Keratinocyte (primary cell): ENCODE measurements around the gene FAF2. TPM values are rescaled to one million over a fixed set of nuclear protein-coding genes. Genes with fewer than 3 reads are reported as not detected.

Experiments used
- DNase-seq: peaks from one replicate; pipeline ENCODE4 v3.0.0-alpha.2; 2011; ENCODE audit warnings: low read depth, missing footprints, low spot score
- FAIRE-seq: peaks from 2 replicates; lab custom pipeline; 2011; peaks lifted over from hg19 to GRCh38; lab: Jason Lieb, UNC
- H2AFZ ChIP-seq: 2 replicates; pipeline ENCODE4 v1.6.0; 2012; ENCODE audit warnings: low read length, control low read depth, inconsistent platforms; ENCODE audit not compliant: control insufficient read depth
- H3K27ac ChIP-seq: 2 replicates; pipeline ENCODE4 v1.5.1; 2011; ENCODE audit warnings: low read length; ENCODE audit not compliant: control insufficient read depth, insufficient read depth
- H3K27me3 ChIP-seq: 3 replicates; pipeline ENCODE4 v1.6.0; 2011; ENCODE audit warnings: low read length; ENCODE audit not compliant: control insufficient read depth, insufficient read depth; ENCODE audit errors: extremely low read depth
- H3K36me3 ChIP-seq, 2 experiments: 2 replicates in 1 of 2; 3 replicates in 1 of 2; pipeline ENCODE4 v1.5.1; 2011; ENCODE audit warnings: low read length in 2 of 2, mild to moderate bottlenecking in 1 of 2; ENCODE audit not compliant: control insufficient read depth in 2 of 2, insufficient read depth in 2 of 2; ENCODE audit errors: extremely low read depth in 1 of 2
- H3K4me1 ChIP-seq: 3 replicates; pipeline ENCODE4 v1.5.1; 2011; ENCODE audit warnings: low read length; ENCODE audit not compliant: control insufficient read depth, insufficient read depth; ENCODE audit errors: extremely low read depth
- H3K4me2 ChIP-seq: 3 replicates; pipeline ENCODE4 v1.6.0; 2011; ENCODE audit warnings: low read depth, low read length; ENCODE audit not compliant: control insufficient read depth, insufficient read depth; ENCODE audit errors: extremely low read depth
- H3K4me3 ChIP-seq, 3 experiments: fragments of 200-600 bp in 1 of 3; sonication (generic) in 1 of 3; 2 replicates in 2 of 3; 3 replicates in 1 of 3; pipeline ENCODE4 v1.5.1; 2011 to 2016; ENCODE audit warnings: low read length in 3 of 3, mild to moderate bottlenecking in 3 of 3, control low read depth in 2 of 3, inconsistent platforms in 1 of 3, low read depth in 1 of 3, mixed read lengths in 1 of 3, mixed run types in 1 of 3, moderate library complexity in 1 of 3; ENCODE audit not compliant: control insufficient read depth in 2 of 3, insufficient read depth in 2 of 3; ENCODE audit errors: extremely low read depth in 1 of 3
- H3K79me2 ChIP-seq: 2 replicates; pipeline ENCODE4 v1.6.0; 2012; ENCODE audit warnings: low read length; ENCODE audit not compliant: control insufficient read depth, insufficient read depth
- H3K9ac ChIP-seq: 3 replicates; pipeline ENCODE4 v1.6.0; 2011; ENCODE audit warnings: low read length; ENCODE audit not compliant: control insufficient read depth, insufficient read depth; ENCODE audit errors: extremely low read depth
- H3K9me1 ChIP-seq: 3 replicates; pipeline ENCODE4 v1.6.0; 2011; ENCODE audit warnings: low read length; ENCODE audit not compliant: control insufficient read depth, insufficient read depth; ENCODE audit errors: extremely low read depth
- H3K9me3 ChIP-seq: 2 replicates; pipeline ENCODE4 v1.5.1; 2012; ENCODE audit warnings: low read depth, low read length; ENCODE audit not compliant: control insufficient read depth
- H4K20me1 ChIP-seq: 3 replicates; pipeline ENCODE4 v1.6.0; 2011; ENCODE audit warnings: low read length; ENCODE audit not compliant: control insufficient read depth, insufficient read depth; ENCODE audit errors: extremely low read depth
- CTCF ChIP-seq, 3 experiments: IDR thresholded peaks in 1 of 3; conservative IDR thresholded peaks in 1 of 3; optimal IDR thresholded peaks in 1 of 3; 2 replicates in 2 of 3; 3 replicates in 1 of 3; pipeline versions ENCODE3 to v1.5.1; 2011; ENCODE audit warnings: low read length in 3 of 3, mild to moderate bottlenecking in 3 of 3, moderate library complexity in 2 of 3, control low read depth in 1 of 3, inconsistent platforms in 1 of 3; ENCODE audit not compliant: insufficient read depth in 2 of 3; ENCODE audit errors: extremely low read depth in 1 of 3
- EZH2 ChIP-seq: IDR thresholded peaks from one replicate; pipeline ENCODE4 v1.6.1; 2012; ENCODE audit warnings: inconsistent platforms, mild to moderate bottlenecking, low read length, moderate library complexity
- dilution Hi-C: fragments of 300-500 bp; cut with MboI; formaldehyde crosslinking; loops from one replicate; pipeline ENCODE4 v1.7.0; 2020; ENCODE audit warnings: low sequenced_read_pairs; ENCODE audit not compliant: extremely low pct_ligation_motif_present
- polyA plus RNA-seq, 5 experiments: library from polyadenylated mRNA; depleted of rRNA in 3 of 5; stranded (reverse) in 3 of 5; stranded (forward) in 1 of 5; unstranded in 1 of 5; fragments of >200 nt; gene quantifications; 1 replicate in 1 of 5; 2 replicates in 3 of 5; 3 replicates in 1 of 5; pipeline versions ENCODE4 v1.2.1 to v1.2.3, GENCODE V29; 2011 to 2012; ENCODE audit warnings: missing spikeins in 2 of 5, low read depth in 1 of 5, low replicate concordance in 1 of 5

The FAF2 gene
- polyA plus RNA-seq, 1 donor (not counting 4 experiments of a cell fraction or from before 2014, with no cell fraction given): 52.9 TPM

DNA sequence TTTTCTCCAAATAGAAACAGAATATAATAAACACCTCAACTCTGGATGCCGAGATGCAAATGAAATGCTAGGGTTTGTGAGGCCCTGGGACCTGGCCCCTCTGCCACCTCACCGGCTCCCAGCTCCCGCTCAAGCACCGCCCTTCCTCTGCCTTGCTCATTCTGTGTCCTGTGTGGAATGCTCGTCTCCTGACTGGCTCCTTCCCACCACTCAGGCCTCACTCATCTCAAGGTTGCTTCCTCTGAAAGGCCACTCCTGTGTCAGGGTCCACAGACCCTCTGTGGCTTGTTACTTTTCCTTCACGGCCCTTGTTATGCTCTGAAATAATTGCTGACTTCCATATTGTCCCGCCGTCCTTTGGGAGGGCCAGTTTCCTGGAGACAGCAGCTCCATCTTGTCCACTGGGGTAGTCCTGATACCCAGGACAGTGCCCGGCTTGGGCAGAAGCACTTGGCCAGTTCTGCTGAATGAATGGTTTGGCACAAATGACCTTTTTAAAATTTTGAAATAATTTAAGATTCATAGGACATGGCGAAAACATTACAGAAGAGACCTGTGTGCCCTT lies 73.6 kb downstream of the FAF2 start:
- TF ChIP-seq CTCF (optimal IDR thresholded peaks at IDR 0.05 in 1 of 3, IDR thresholded peaks at IDR 0.05 in 1 of 3, conservative IDR thresholded peaks at IDR 0.05 in 1 of 3; ENCODE audit: extremely low read depth in 1 of 3, insufficient read depth in 2 of 3, low read length in 3 of 3) (no peak), EZH2 (no peak)
- no peak overlapping the region for H3K27ac ChIP-seq
- H3K4me3 ChIP-seq: no peak overlapping the region
- no peaks in the 10 kb centered on the region for H3K9me1 ChIP-seq
- no peaks in the 10 kb centered on the region for H3K9me3 ChIP-seq
- no peak overlapping the region for H3K9ac ChIP-seq
- H3K36me3 ChIP-seq: no peaks in the 10 kb centered on the region
- H3K4me1 ChIP-seq: no peaks in the 10 kb centered on the region
- H3K79me2 ChIP-seq: no peaks in the 10 kb centered on the region
- FAIRE-seq (no peak), DNase-seq (no peak)
- dilution Hi-C loops: no loop called here
- no peak overlapping the region for H3K4me2 ChIP-seq
- no peaks in the 10 kb centered on the region for H3K27me3 ChIP-seq
- H4K20me1 ChIP-seq: no peaks in the 10 kb centered on the region
- no peak overlapping the region for H2AFZ ChIP-seq

GRCh38 chr5:176524138-176524537 lies 76.0 kb downstream of the FAF2 start:
- Histone ChIP-seq H2AFZ (no peak overlapping the region), H3K36me3 (peaks cover 11 to 12% of the 10 kb centered on the region in 2 experiments), H3K4me1 (peaks cover 9% of the 10 kb centered on the region), H3K27ac (no peak overlapping the region), H3K4me2 (no peak overlapping the region), H4K20me1 (no peaks in the 10 kb centered on the region), H3K4me3 (no peak overlapping the region), H3K9ac (no peak overlapping the region), H3K27me3 (no peaks in the 10 kb centered on the region), H3K79me2 (no peaks in the 10 kb centered on the region), H3K9me1 (peaks cover 3% of the 10 kb centered on the region), H3K9me3 (no peaks in the 10 kb centered on the region)
- DNase-seq: no peak
- dilution Hi-C loops: no loop called here
- FAIRE-seq: no peak
- TF ChIP-seq EZH2 (no peak), CTCF (optimal IDR thresholded peaks at IDR 0.05 in 1 of 3, IDR thresholded peaks at IDR 0.05 in 1 of 3, conservative IDR thresholded peaks at IDR 0.05 in 1 of 3; ENCODE audit: extremely low read depth in 1 of 3, insufficient read depth in 2 of 3, low read length in 3 of 3) (no peak)
